ENCODE measurements around the gene PAPPA.

Gene PAPPA

GRCh38 chr9:116193636-116194035 lies 40.0 kb downstream of the PAPPA start:
- peak; percentile 69 for DNase-seq (ENCODE audit: low read depth)

GRCh38 chr9:116196806-116197205 lies 43.2 kb downstream of the PAPPA start:
- no peak for DNase-seq (ENCODE audit: low read depth)
- no peak overlapping the region for H3K4me3 ChIP-seq (ENCODE audit: low read depth, low read length)
- peak; percentile 8 for TF ChIP-seq CTCF (conservative IDR thresholded peaks at IDR 0.05; ENCODE audit: low read depth, low read length)

More at GRCh38 chr9:116193636-116194035, 40.0 kb downstream of the PAPPA start:
- H3K4me3 ChIP-seq (ENCODE audit: low read depth, low read length), result no peak overlapping the region
- TF ChIP-seq CTCF (conservative IDR thresholded peaks at IDR 0.05; ENCODE audit: low read depth, low read length), result no peak

DNA sequence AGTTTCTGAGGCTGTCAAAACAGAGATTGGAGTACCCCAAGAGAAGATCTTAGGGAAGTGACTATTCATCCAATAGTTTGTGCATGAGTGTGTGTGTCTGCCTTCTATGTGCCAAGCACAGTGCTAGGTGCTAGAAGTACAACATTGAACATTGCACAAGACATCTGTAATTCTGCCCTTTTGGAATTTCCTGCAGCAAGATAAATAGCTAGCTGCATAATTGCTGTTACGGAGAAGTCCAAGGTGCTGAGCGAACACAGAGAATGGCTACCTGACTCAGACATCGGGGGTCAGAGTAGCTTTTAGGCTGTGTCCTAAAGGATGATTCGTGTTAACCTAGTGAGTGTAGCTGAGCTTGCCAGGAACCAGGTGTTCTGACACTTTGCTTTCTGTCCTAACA lies 44.8 kb downstream of the PAPPA start:
- peak; percentile 55 for DNase-seq (ENCODE audit: low read depth)
- no peak overlapping the region for H3K4me3 ChIP-seq (ENCODE audit: low read depth, low read length)
- TF ChIP-seq CTCF (conservative IDR thresholded peaks at IDR 0.05; ENCODE audit: low read depth, low read length), result no peak

- no peak for DNase-seq (ENCODE audit: low read depth)
- no peak for TF ChIP-seq CTCF (conservative IDR thresholded peaks at IDR 0.05; ENCODE audit: low read depth, low read length)
- no peak overlapping the region for H3K4me3 ChIP-seq (ENCODE audit: low read depth, low read length)
Measured at GRCh38 chr9:116202219-116202912, 48.8 kb downstream of the PAPPA start.

DNA sequence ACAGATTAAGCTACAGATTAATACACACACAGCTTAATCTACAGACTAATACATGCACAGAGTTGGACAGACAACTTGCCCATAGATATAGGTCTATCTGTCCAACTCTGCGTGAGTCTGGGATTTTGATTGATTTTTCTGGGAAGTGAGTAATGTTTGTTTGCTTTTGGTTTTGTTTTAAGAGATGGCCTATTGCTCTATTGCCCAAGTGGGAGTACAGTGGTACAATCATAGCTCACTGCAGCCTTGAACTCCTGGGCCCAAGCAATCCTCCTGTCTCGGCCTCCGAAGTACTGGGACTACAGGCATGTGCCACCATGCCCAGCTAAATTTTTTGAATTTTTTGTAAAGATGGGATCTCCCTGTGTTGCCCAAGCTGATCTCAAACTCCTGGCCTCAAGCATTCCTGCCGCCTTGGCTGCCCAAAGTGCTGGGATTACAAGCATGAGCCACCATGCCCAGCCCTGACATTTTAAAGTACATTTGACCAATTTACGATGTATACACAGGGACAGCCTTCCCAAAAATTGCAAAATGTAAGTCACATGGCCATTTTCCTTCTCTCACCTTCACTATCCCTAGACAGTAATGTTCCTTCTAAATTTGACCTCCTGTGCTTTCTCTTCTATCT lies 50.8 kb downstream of the PAPPA start:
- TF ChIP-seq CTCF (conservative IDR thresholded peaks at IDR 0.05; ENCODE audit: low read depth, low read length), result no peak
- DNase-seq (ENCODE audit: low read depth), result no peak
- H3K4me3 ChIP-seq (ENCODE audit: low read depth, low read length), result no peak overlapping the region

DNA sequence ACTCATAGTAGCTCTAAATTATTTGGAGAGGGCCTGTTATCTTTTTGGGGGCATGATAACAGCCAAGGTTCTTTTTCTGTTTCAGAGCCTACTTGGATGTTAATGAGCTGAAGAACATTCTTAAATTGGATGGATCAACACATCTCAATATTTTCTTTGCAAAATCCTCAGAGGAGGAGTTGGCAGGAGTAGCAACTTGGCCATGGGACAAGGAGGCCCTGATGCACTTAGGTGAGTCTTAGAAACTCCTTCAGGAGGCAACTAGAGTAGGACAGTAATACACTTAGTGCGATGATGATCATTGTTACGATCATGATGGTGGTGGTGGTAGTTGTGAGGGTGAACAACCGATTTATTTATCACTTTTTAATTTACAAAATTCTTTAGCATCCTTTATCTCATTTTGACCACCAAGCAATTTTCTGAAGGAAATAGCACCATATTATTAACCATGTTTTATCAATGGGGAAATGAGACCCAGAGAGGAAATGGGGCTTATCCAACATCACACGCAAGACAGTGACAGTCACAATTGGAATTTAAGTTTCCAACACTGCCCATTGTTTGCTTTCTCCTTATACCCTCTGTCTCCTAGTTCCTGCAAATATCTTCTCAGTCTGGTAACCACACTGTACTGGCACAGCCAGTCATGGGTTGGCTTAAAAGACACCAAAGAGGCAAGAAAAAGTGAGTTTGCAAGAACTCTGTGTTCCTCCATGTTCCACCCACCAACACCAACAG lies 54.0 kb downstream of the PAPPA start:
- no peak for TF ChIP-seq CTCF (conservative IDR thresholded peaks at IDR 0.05; ENCODE audit: low read depth, low read length)
- DNase-seq (ENCODE audit: low read depth), result no peak
- no peak overlapping the region for H3K4me3 ChIP-seq (ENCODE audit: low read depth, low read length)

Data from choroid plexus epithelial cell (primary cell).